HepG2 (cell line): ENCODE results near the gene ST6GALNAC4. TPM values are rescaled to one million over a fixed set of nuclear protein-coding genes. Genes with fewer than 3 reads are reported as not detected.

Source experiments
- CSRNP2 ChIP-seq: sonication (generic); formaldehyde crosslinking; conservative IDR thresholded peaks from 2 replicates; pipeline ENCODE4 v1.8.0; 2022; ENCODE audit warnings: low read depth, missing genetic modification reagents
- ERF ChIP-seq: IDR thresholded peaks from 2 replicates; pipeline ENCODE4 v1.6.1; 2018; ENCODE audit warnings: missing biosample characterization, missing genetic modification reagents
- FOXO1 ChIP-seq: sonication (generic); formaldehyde crosslinking; IDR thresholded peaks from 2 replicates; pipeline ENCODE4 v1.4.0; 2020; ENCODE audit warnings: missing genetic modification reagents
- GFI1 ChIP-seq: sonication (generic); formaldehyde crosslinking; IDR thresholded peaks from 2 replicates; pipeline ENCODE4 v1.5.0; 2020; ENCODE audit warnings: missing genetic modification reagents, mild to moderate bottlenecking, borderline replicate concordance
- HNRNPL ChIP-seq: fragments of 200-400 bp; formaldehyde crosslinking; IDR thresholded peaks from 2 replicates; pipeline ENCODE4 v1.6.1; 2017; ENCODE audit warnings: mild to moderate bottlenecking, low read depth, low read length
- KLF6 ChIP-seq: IDR thresholded peaks from 2 replicates; pipeline ENCODE4 v1.8.0; 2016; ENCODE audit warnings: missing biosample characterization, missing genetic modification reagents
- MEIS1 ChIP-seq: sonication (generic); formaldehyde crosslinking; IDR thresholded peaks from 2 replicates; pipeline ENCODE4 v1.9.0; 2021; ENCODE audit warnings: mild to moderate bottlenecking, missing genetic modification reagents, moderate library complexity, borderline replicate concordance
- MTERF4 ChIP-seq: sonication (generic); formaldehyde crosslinking; IDR thresholded peaks from 2 replicates; pipeline ENCODE4 v1.8.0; 2023; ENCODE audit warnings: mild to moderate bottlenecking, missing genetic modification reagents
- NFE2L2 ChIP-seq: fragments of 150-350 bp; IDR thresholded peaks from 2 replicates; pipeline ENCODE4 v1.6.1; 2014; ENCODE audit warnings: low read length
- SCMH1 ChIP-seq: sonication (generic); formaldehyde crosslinking; IDR thresholded peaks from 2 replicates; pipeline ENCODE4 v1.9.0; 2021; ENCODE audit warnings: missing genetic modification reagents, mild to moderate bottlenecking, borderline replicate concordance
- TBX2 ChIP-seq: sonication (generic); formaldehyde crosslinking; IDR thresholded peaks from 2 replicates; pipeline ENCODE4 v1.5.0; 2020; ENCODE audit warnings: missing genetic modification reagents, mild to moderate bottlenecking, borderline replicate concordance
- TERF1 ChIP-seq: sonication (generic); formaldehyde crosslinking; IDR thresholded peaks from 2 replicates; pipeline ENCODE4 v1.8.0; 2022; ENCODE audit warnings: mild to moderate bottlenecking, missing genetic modification reagents, moderate library complexity
- ZFP36L1 ChIP-seq: sonication (generic); formaldehyde crosslinking; IDR thresholded peaks from 2 replicates; pipeline ENCODE4 v1.8.0; 2022; ENCODE audit warnings: mild to moderate bottlenecking, missing genetic modification reagents, moderate library complexity
- ZNF143 ChIP-seq: sonication (generic); formaldehyde crosslinking; IDR thresholded peaks from 2 replicates; pipeline ENCODE4 v1.4.0; 2020; ENCODE audit warnings: missing genetic modification reagents
- ZNF333 ChIP-seq: sonication (generic); formaldehyde crosslinking; IDR thresholded peaks from 2 replicates; pipeline ENCODE4 v1.4.0; 2020; ENCODE audit warnings: mild to moderate bottlenecking, missing genetic modification reagents, borderline replicate concordance
- ZNF687 ChIP-seq: sonication (generic); formaldehyde crosslinking; IDR thresholded peaks from 2 replicates; pipeline ENCODE4 v1.5.1; 2020; ENCODE audit warnings: mild to moderate bottlenecking, missing genetic modification reagents, moderate library complexity
- polyA plus RNA-seq, 8 experiments: library from polyadenylated mRNA; depleted of rRNA in 3 of 8; stranded (reverse) in 7 of 8; unstranded in 1 of 8; fragments of >200 nt; fragmentation: Illumina TruSeq in 4 of 8; extraction: Trizol in 4 of 8; gene quantifications; 2 replicates each; pipeline versions ENCODE4 v1.2.1 to v1.2.3, GENCODE V29; 2011 to 2016; ENCODE audit warnings: low read depth in 4 of 8, missing spikeins in 1 of 8, mixed read lengths in 1 of 8; ENCODE audit not compliant: insufficient read depth in 1 of 8
- total RNA-seq, 5 experiments: library from RNA; depleted of rRNA; stranded (reverse); fragments of >200 nt; fragmentation: Illumina TruSeq; extraction: Trizol; gene quantifications; 2 replicates each; pipeline ENCODE4 v1.2.3, GENCODE V29; 2016; ENCODE audit warnings: low read depth in 1 of 5

ST6GALNAC4 gene
- total and polyA plus RNA-seq, 2 of the 13 experiments (the other 11 are each of a cell fraction or from before 2014, with no cell fraction given) = 18.8 to 27.7 TPM

- TF ChIP-seq FOXO1 (CRISPR knock-in tag) (peak; percentile 95), HNRNPL (peak; percentile 98), ZNF333 (CRISPR knock-in tag) (no peak), NFE2L2 (no peak), MTERF4 (CRISPR knock-in tag) (0 out of 2 replicates have a peak, but pooled peaks have one; percentile 49), CSRNP2 (CRISPR knock-in tag) (no peak), TERF1 (CRISPR knock-in tag) (no peak), KLF6 (peak; percentile 41; the same call in 1 of the 2 replicates), MEIS1 (CRISPR knock-in tag) (peak; percentile 60), ZNF687 (CRISPR knock-in tag) (peak; percentile 99), SCMH1 (CRISPR knock-in tag) (no peak), ZNF143 (CRISPR knock-in tag) (peak; percentile 92), GFI1 (no peak; the same call in 1 of the 2 replicates), ERF (CRISPR knock-in tag) (peak; percentile 85), TBX2 (CRISPR knock-in tag) (peak; percentile 99), ZFP36L1 (CRISPR knock-in tag) (peak; percentile 43; the same call in 1 of the 2 replicates)
Observed at GRCh38 chr9:127950513-127951289, 33.9 kb upstream of the ST6GALNAC4 start (continued).
